T-cell (primary cell): ENCODE results near the gene GET4. TPM values are rescaled to one million over a fixed set of nuclear protein-coding genes. Genes with fewer than 3 reads are reported as not detected.

Experiments used
- ATAC-seq, 4 experiments: fragments of 200-7000 bp in 3 of 4; fragments of 150-1000 bp in 1 of 4; cut with Tn5 transposase; replicated peaks in 1 of 4; 1 replicate in 3 of 4; 2 replicates in 1 of 4; pipeline ENCODE4 v1.10.0; 2021; ENCODE audit warnings: moderate library complexity in 3 of 4, mild to moderate bottlenecking in 2 of 4, moderate number of reproducible peaks in 1 of 4
- CTCF ChIA-PET, 2 donors: fragments of 300-600 bp; sonication (Branson Sonifier 250); formaldehyde crosslinking; loops; one replicate each; lab custom pipeline; 2022; ENCODE audit warnings: antibody characterized with exemption in 2 of 2; lab: Charles Lee
- POLR2A ChIA-PET, 2 donors: fragments of 300-600 bp; sonication (Branson Sonifier 250); formaldehyde crosslinking; loops; one replicate each; lab custom pipeline; 2022; ENCODE audit warnings: antibody characterized with exemption in 2 of 2; lab: Charles Lee
- DNase-seq, 35 experiments: peaks; one replicate each; pipeline versions ENCODE4 v3.0.0 to v3.0.0-alpha.2; 2013 to 2023
- H3K27ac ChIP-seq: one replicate; pipeline ENCODE4 v1.5.1; 2013; ENCODE audit warnings: low read length
- H3K27me3 ChIP-seq, 2 experiments: replicated peaks in 1 of 2; 1 replicate in 1 of 2; 2 replicates in 1 of 2; pipeline versions ENCODE4 v1.6.1 to v1.7.0; 2013; ENCODE audit warnings: low read length in 1 of 2, mixed read lengths in 1 of 2; ENCODE audit not compliant: control insufficient read depth in 2 of 2, insufficient read depth in 2 of 2; ENCODE audit errors: extremely low read depth in 1 of 2
- H3K36me3 ChIP-seq, 2 donors: 1 replicate in 1 of 2; 2 replicates in 1 of 2; pipeline versions ENCODE4 v1.6.1 to v1.7.0; 2013; ENCODE audit warnings: low read length in 1 of 2; ENCODE audit not compliant: control insufficient read depth in 2 of 2, insufficient read depth in 1 of 2; ENCODE audit errors: extremely low read depth in 1 of 2
- H3K4me1 ChIP-seq, 2 experiments: 1 replicate in 1 of 2; 2 replicates in 1 of 2; pipeline versions ENCODE4 v1.6.1 to v1.7.0; 2013; ENCODE audit warnings: low read length in 2 of 2, mixed read lengths in 1 of 2; ENCODE audit not compliant: insufficient read depth in 2 of 2, control insufficient read depth in 1 of 2; ENCODE audit errors: extremely low read depth in 1 of 2
- H3K4me3 ChIP-seq, 2 donors: 1 replicate in 1 of 2; 2 replicates in 1 of 2; pipeline versions ENCODE4 v1.5.1 to v1.7.0; 2013; ENCODE audit warnings: mild to moderate bottlenecking in 2 of 2, low read length in 1 of 2, moderate library complexity in 1 of 2; ENCODE audit not compliant: control insufficient read depth in 1 of 2; ENCODE audit errors: extremely low read depth in 1 of 2
- H3K9me3 ChIP-seq: 2 replicates; pipeline ENCODE4 v1.7.0; 2013
- H3K27ac Mint-ChIP-seq, 2 donors: one replicate each; pipeline ENCODE4 v1.8.0; 2020 to 2021; ENCODE audit warnings: mild to moderate bottlenecking in 2 of 2, mixed read lengths in 2 of 2
- H3K27me3 Mint-ChIP-seq, 2 donors: one replicate each; pipeline ENCODE4 v1.8.0; 2021 to 2022; ENCODE audit warnings: mixed read lengths in 2 of 2
- H3K36me3 Mint-ChIP-seq: one replicate; pipeline ENCODE4 v1.8.0; 2021; ENCODE audit warnings: mixed read lengths
- H3K4me1 Mint-ChIP-seq, 3 donors: one replicate each; pipeline ENCODE4 v1.8.0; 2020 to 2022; ENCODE audit warnings: mixed read lengths in 3 of 3, mild to moderate bottlenecking in 1 of 3
- H3K4me3 Mint-ChIP-seq, 3 donors: one replicate each; pipeline ENCODE4 v1.8.0; 2020 to 2022; ENCODE audit warnings: mild to moderate bottlenecking in 3 of 3, mixed read lengths in 3 of 3, moderate library complexity in 3 of 3
- H3K9me3 Mint-ChIP-seq, 3 donors: one replicate each; pipeline ENCODE4 v1.8.0; 2020 to 2022; ENCODE audit warnings: mixed read lengths in 3 of 3
- WGBS: methylation state at CpG from one replicate; pipeline ENCODE4 v1.1.5; 2013; ENCODE audit warnings: missing lambda C conversion rate; ENCODE audit not compliant: insufficient coverage; 5-methylcytosine and 5-hydroxymethylcytosine counted together
- total RNA-seq, 35 experiments: library from RNA in 6 of 35; stranded (reverse) in 6 of 35; fragments of 120-200 nt in 1 of 35; gene quantifications; one replicate each; pipeline versions ENCODE4 v1.2.1 to v1.2.4 and lab custom pipeline; 2013 to 2026

Gene GET4
- total RNA-seq, 5 donors from 2014 or later (not counting 1 experiment from before 2014, with no cell fraction given) = 52.2 to 76.4 (median 54.7) TPM

- no peaks in the 10 kb centered on the region for H3K9me3 Mint-ChIP-seq
- peaks cover 42% of the 10 kb centered on the region for H3K36me3 Mint-ChIP-seq
- WGBS = 96% methylated on average over 14 of the region's 19 CpGs
- no peak overlapping the region for H3K4me3 Mint-ChIP-seq
- ChIA-PET CTCF (no interaction called here), POLR2A (no interaction called here)
- no peaks in the 10 kb centered on the region for H3K27me3 ChIP-seq
- no peaks in the 10 kb centered on the region for H3K27me3 Mint-ChIP-seq
- no peak for DNase-seq
- no peak for ATAC-seq
- no peak overlapping the region for H3K4me3 ChIP-seq
- H3K36me3 ChIP-seq = peaks cover 10 to 25% of the 10 kb centered on the region in 2 donors
- H3K27ac Mint-ChIP-seq = peak overlapping the region; percentile 27 to 48
- peaks cover 8 to 27% of the 10 kb centered on the region in 2 experiments for H3K4me1 ChIP-seq
- H3K27ac ChIP-seq = no peak overlapping the region
- H3K9me3 ChIP-seq = no peaks in the 10 kb centered on the region
- peaks cover 30 to 53% (median 35%) of the 10 kb centered on the region in 3 donors for H3K4me1 Mint-ChIP-seq
These were observed 39.4 kb upstream of the GET4 start for GRCh38 chr7:837001-837400.

- H3K27me3 Mint-ChIP-seq = no peaks in the 10 kb centered on the region
- Histone ChIP-seq H3K36me3 (peaks cover 24 to 55% of the 10 kb centered on the region in 2 donors), H3K4me3 (no peak overlapping the region), H3K27ac (no peak overlapping the region), H3K9me3 (no peaks in the 10 kb centered on the region), H3K4me1 (peaks cover 0 to 7% of the 10 kb centered on the region in 2 experiments), H3K27me3 (no peaks in the 10 kb centered on the region)
- ATAC-seq (no peak), DNase-seq (no peak)
- CTCF ChIA-PET = interaction anchor here in 1 of 2 donors (0.7 kb wide), 1 partner anchor 514 kb away, joined by 5 read pairs; no protein-coding TSS in a partner anchor
- peaks cover 18 to 28% (median 20%) of the 10 kb centered on the region in 3 donors for H3K4me1 Mint-ChIP-seq
- no peak overlapping the region for H3K27ac Mint-ChIP-seq
- H3K4me3 Mint-ChIP-seq = no peak overlapping the region
- 95% methylated on average over 15 of the region's 24 CpGs for WGBS
- POLR2A ChIA-PET = no interaction called here
- no peaks in the 10 kb centered on the region for H3K9me3 Mint-ChIP-seq
- H3K36me3 Mint-ChIP-seq = peaks cover 55% of the 10 kb centered on the region
These were observed 36.3 kb upstream of the GET4 start for GRCh38 chr7:840001-840600.

GRCh38 chr7:841943-842342 is 34.4 kb upstream of the GET4 start:
- Mint-ChIP-seq H3K9me3 (no peaks in the 10 kb centered on the region), H3K4me1 (peaks cover 7 to 11% (median 7%) of the 10 kb centered on the region in 3 donors), H3K36me3 (peaks cover 54% of the 10 kb centered on the region), H3K4me3 (no peak overlapping the region), H3K27me3 (no peaks in the 10 kb centered on the region), H3K27ac (no peak overlapping the region)
- DNase-seq (no peak), ATAC-seq (no peak)
- ChIA-PET CTCF (no interaction called here), POLR2A (no interaction called here)
- no peak overlapping the region for H3K4me3 ChIP-seq
- H3K9me3 ChIP-seq = no peaks in the 10 kb centered on the region
- WGBS = 92% methylated on average over 16 of the region's 16 CpGs
- no peaks in the 10 kb centered on the region for H3K27me3 ChIP-seq
- no peak overlapping the region for H3K27ac ChIP-seq
- H3K4me1 ChIP-seq = no peaks in the 10 kb centered on the region
- peaks cover 17 to 55% of the 10 kb centered on the region in 2 donors for H3K36me3 ChIP-seq

GRCh38 chr7:842431-843031 is 33.8 kb upstream of the GET4 start:
- DNase-seq = no peak
- H3K9me3 ChIP-seq = no peaks in the 10 kb centered on the region
- Mint-ChIP-seq H3K27me3 (no peaks in the 10 kb centered on the region), H3K36me3 (peaks cover 50% of the 10 kb centered on the region), H3K4me3 (no peak overlapping the region), H3K9me3 (no peaks in the 10 kb centered on the region), H3K27ac (no peak overlapping the region), H3K4me1 (peaks cover 2 to 5% (median 5%) of the 10 kb centered on the region in 3 donors)
- 100% methylated on average over 6 of the region's 8 CpGs for WGBS
- no peaks in the 10 kb centered on the region for H3K27me3 ChIP-seq
- ATAC-seq = no peak
- H3K4me1 ChIP-seq = no peaks in the 10 kb centered on the region
- ChIA-PET POLR2A (no interaction called here), CTCF (interaction anchor here in 1 of 2 donors (0.5 kb wide), 1 partner anchor 610 kb away, joined by 6 read pairs; no protein-coding TSS in a partner anchor)
- no peak overlapping the region for H3K27ac ChIP-seq
- no peak overlapping the region for H3K4me3 ChIP-seq
- peaks cover 17 to 53% of the 10 kb centered on the region in 2 donors for H3K36me3 ChIP-seq

GRCh38 chr7:843230-843629 is 33.1 kb upstream of the GET4 start:
- H3K27me3 Mint-ChIP-seq = no peaks in the 10 kb centered on the region
- DNase-seq (no peak), ATAC-seq (no peak)
- H3K27ac ChIP-seq = no peak overlapping the region
- no peaks in the 10 kb centered on the region for H3K27me3 ChIP-seq
- H3K36me3 ChIP-seq = peaks cover 17 to 57% of the 10 kb centered on the region in 2 donors
- WGBS = 97% methylated on average over 9 of the region's 17 CpGs
- peaks cover 0 to 3% (median 0%) of the 10 kb centered on the region in 3 donors for H3K4me1 Mint-ChIP-seq
- H3K9me3 Mint-ChIP-seq = no peaks in the 10 kb centered on the region
- no peak overlapping the region for H3K27ac Mint-ChIP-seq
- POLR2A ChIA-PET = no interaction called here
- H3K4me3 Mint-ChIP-seq = no peak overlapping the region
- no peaks in the 10 kb centered on the region for H3K9me3 ChIP-seq
- peaks cover 51% of the 10 kb centered on the region for H3K36me3 Mint-ChIP-seq
- no peak overlapping the region for H3K4me3 ChIP-seq
- H3K4me1 ChIP-seq = no peaks in the 10 kb centered on the region
- CTCF ChIA-PET = interaction anchor here in 1 of 2 donors (0.5 kb wide), 1 partner anchor 609 kb away, joined by 6 read pairs; no protein-coding TSS in a partner anchor

- 93% methylated on average over 14 of the region's 14 CpGs for WGBS
- H3K4me1 Mint-ChIP-seq = no peaks in the 10 kb centered on the region
- ChIA-PET CTCF (no interaction called here), POLR2A (no interaction called here)
- no peaks in the 10 kb centered on the region for H3K9me3 ChIP-seq
- no peaks in the 10 kb centered on the region for H3K9me3 Mint-ChIP-seq
- H3K4me3 Mint-ChIP-seq = no peak overlapping the region
- DNase-seq = no peak
- H3K27ac Mint-ChIP-seq = no peak overlapping the region
- peaks cover 17 to 54% of the 10 kb centered on the region in 2 donors for H3K36me3 ChIP-seq
- no peaks in the 10 kb centered on the region for H3K27me3 Mint-ChIP-seq
- peaks cover 50% of the 10 kb centered on the region for H3K36me3 Mint-ChIP-seq
- H3K4me3 ChIP-seq = no peak overlapping the region
- no peak for ATAC-seq
- no peaks in the 10 kb centered on the region for H3K4me1 ChIP-seq
- H3K27ac ChIP-seq = no peak overlapping the region
- no peaks in the 10 kb centered on the region for H3K27me3 ChIP-seq
These were observed 32.3 kb upstream of the GET4 start for GRCh38 chr7:844043-844442.
